Brain microvascular endothelial cell (primary cell): Measurements from ENCODE around the gene CKS1B.
A peak's percentile ranks its signal among the peaks of the same experiment; 100 is the strongest.
"Not testable (repeated sequence)": the region's sequence is repeated elsewhere in the genome, so short reads cannot be mapped to it uniquely, and the experiment has no call there.

Experiments
- DNase-seq: peaks from one replicate; pipeline ENCODE4 v3.0.0-alpha.2; 2020
- H3K27ac ChIP-seq: fragments of 250-450 bp; sonication (Bioruptor Pico); 2 replicates; pipeline ENCODE4 v1.5.1; 2020; ENCODE audit warnings: mild to moderate bottlenecking, moderate library complexity
- H3K27me3 ChIP-seq: fragments of 250-450 bp; sonication (Bioruptor Pico); replicated peaks from 2 replicates; pipeline ENCODE4 v1.5.1; 2020; ENCODE audit warnings: mild to moderate bottlenecking
- H3K36me3 ChIP-seq: fragments of 250-450 bp; sonication (Bioruptor Pico); replicated peaks from 2 replicates; pipeline ENCODE4 v1.5.1; 2020; ENCODE audit warnings: mild to moderate bottlenecking
- H3K4me3 ChIP-seq: 2 replicates; pipeline ENCODE4 v1.5.1; 2011; ENCODE audit warnings: low read depth, mild to moderate bottlenecking, control low read depth, low read length, moderate library complexity
- in situ Hi-C: cut with HindIII; loops from 2 replicates; pipeline ENCODE4 v1.10.0; 2017; ENCODE audit warnings: low sequenced_read_pairs, low pct_ligation_motif_present
- TF ChIP-seq, protein P1 (sequence below): IDR thresholded peaks from 2 replicates; pipeline ENCODE4 v1.5.1; 2011; ENCODE audit warnings: low read depth, mild to moderate bottlenecking, moderate library complexity, low read length, control low read depth, inconsistent platforms; ENCODE audit errors: missing control alignments

The CKS1B gene

DNA sequence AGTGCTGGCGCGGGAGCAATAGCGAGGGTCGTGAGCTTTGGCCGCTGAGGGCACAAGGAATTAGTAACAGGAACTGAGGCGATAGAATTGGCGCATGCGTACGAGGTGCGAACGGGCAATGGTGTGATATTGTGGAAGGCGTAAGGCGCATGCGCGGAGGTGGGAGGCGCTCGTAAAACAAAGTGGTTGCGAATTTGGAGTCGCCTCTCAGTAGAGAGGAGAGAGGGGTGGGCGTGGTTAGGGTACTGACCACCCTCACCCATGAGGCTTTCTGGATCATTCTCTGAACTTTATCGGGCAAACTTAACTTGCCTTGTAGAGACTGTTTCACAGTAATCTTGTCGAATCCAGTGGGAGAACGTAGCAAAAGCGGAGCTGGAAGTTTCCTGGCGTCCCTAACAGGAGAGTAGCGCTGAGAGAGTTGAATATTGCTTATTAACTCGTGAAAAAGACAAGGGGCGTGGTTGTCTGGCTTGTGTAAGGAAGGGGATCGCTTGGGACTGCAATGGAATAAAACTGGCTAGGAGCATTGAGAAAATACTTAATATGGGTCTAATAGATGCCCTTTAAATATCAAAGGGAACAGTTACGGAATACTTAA lies 427 bp downstream of the CKS1B start:
- DNase-seq, result peak; percentile 93
- Histone ChIP-seq H3K27ac (peak overlapping the region; percentile 75), H3K27me3 (no peaks in the 10 kb centered on the region), H3K36me3 (no peaks in the 10 kb centered on the region), H3K4me3 (peak overlapping the region; percentile 78)
- TF ChIP-seq, protein P1, sequence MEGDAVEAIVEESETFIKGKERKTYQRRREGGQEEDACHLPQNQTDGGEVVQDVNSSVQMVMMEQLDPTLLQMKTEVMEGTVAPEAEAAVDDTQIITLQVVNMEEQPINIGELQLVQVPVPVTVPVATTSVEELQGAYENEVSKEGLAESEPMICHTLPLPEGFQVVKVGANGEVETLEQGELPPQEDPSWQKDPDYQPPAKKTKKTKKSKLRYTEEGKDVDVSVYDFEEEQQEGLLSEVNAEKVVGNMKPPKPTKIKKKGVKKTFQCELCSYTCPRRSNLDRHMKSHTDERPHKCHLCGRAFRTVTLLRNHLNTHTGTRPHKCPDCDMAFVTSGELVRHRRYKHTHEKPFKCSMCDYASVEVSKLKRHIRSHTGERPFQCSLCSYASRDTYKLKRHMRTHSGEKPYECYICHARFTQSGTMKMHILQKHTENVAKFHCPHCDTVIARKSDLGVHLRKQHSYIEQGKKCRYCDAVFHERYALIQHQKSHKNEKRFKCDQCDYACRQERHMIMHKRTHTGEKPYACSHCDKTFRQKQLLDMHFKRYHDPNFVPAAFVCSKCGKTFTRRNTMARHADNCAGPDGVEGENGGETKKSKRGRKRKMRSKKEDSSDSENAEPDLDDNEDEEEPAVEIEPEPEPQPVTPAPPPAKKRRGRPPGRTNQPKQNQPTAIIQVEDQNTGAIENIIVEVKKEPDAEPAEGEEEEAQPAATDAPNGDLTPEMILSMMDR, result no peak
- in situ Hi-C loops, result no loop called here

DNA sequence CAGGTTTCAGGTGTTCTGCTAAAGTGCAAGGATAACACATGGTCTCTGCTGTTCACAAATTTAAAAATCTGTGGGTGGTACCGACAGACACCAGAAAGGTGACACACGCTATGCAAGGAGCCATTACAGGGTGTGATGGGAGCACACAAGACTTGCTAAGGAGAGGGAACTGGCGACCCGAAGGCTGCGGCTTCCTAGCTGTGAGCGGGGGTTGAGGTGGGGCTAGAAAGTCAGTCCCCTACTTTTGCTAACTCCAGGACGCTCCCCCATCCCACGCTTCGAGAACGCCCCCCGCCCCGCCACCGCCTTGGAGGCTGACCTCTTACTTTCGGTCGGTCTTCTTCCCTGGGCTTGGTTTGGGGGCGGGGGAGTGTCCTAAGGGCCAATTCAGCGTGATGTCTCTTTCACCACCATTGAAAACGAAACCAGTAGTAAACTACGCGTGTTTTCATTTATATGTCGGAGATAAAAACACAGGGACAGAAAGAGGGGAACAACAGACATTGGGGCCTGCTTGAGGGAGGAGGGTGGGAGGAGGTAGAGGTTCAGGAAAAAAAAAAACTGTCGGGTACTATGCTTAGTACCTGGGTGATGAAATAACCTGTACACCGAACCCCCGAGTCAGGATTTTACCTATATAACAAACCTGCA lies 1.1 kb downstream of the CKS1B start:
- Histone ChIP-seq H3K36me3 (no peaks in the 10 kb centered on the region), H3K27ac (peak overlapping the region; percentile 75), H3K4me3 (peak overlapping the region; percentile 78), H3K27me3 (no peaks in the 10 kb centered on the region)
- DNase-seq, result peak; percentile 61
- in situ Hi-C loops, result no loop called here
- TF ChIP-seq, protein P1, result no peak

DNA sequence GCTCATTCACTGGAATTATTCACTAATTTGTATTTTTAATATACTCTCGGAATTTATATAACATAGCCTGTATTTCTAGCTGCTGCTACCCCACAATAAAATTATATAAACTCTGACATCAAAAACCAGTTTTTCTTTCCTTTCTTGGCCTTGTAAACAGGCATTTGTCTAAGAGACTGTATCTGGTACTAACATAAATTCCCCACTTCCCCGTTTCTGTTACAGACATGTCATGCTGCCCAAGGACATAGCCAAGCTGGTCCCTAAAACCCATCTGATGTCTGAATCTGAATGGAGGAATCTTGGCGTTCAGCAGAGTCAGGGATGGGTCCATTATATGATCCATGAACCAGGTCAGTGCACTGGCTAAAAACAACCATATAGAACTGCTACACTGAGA lies 3.3 kb downstream of the CKS1B start:
- in situ Hi-C loops, H3K27ac ChIP-seq, H3K4me3 ChIP-seq: not testable (repeated sequence)

DNA sequence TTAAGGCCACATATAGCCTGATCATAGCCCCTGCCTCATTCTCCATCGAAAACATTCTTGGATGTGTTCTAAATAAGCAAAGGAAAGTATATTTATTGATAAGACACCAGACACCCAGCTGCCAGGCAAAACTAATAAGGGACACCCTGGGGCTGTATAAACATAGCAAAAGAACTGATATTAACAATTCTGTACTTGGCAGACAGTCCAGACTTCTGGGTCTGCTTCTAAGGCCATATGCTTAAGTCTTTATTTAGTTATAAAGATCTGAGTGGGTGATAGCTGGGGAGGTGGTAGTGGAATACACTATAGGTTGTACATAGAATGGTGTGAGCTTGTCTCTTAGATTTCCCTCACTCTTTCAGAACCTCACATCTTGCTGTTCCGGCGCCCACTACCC lies 3.9 kb downstream of the CKS1B start:
- DNase-seq, result no peak
- no peaks in the 10 kb centered on the region for H3K27me3 ChIP-seq
- H3K27ac ChIP-seq, result no peak overlapping the region
- TF ChIP-seq, protein P1, result no peak
- in situ Hi-C loops, result no loop called here
- no peaks in the 10 kb centered on the region for H3K36me3 ChIP-seq
- no peak overlapping the region for H3K4me3 ChIP-seq

More for the DNA sequence above, 3.3 kb downstream of the CKS1B start:
- DNase-seq, H3K36me3 ChIP-seq, H3K27me3 ChIP-seq: not testable (repeated sequence)

DNA sequence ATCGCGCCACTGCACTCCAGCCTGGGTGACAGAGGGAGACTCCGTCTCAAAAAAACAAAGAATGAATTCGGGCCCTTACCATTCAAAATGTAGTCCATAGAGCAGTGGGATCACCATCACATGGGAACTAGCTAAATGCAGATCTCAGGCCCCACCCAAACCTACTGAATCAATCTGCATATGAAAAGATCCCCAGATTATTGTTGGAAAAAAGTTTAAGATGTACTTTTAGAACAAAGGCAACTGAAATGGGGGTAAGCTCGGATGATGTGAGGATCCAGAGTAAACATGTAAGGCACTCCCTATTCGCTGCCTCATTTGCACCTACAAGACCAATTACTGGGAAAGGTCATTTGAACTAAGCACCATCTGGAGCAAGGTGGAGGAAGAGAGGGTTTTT lies 7.9 kb downstream of the CKS1B start:
- Histone ChIP-seq H3K27me3 (no peaks in the 10 kb centered on the region), H3K36me3 (peaks cover 1% of the 10 kb centered on the region), H3K27ac (no peak overlapping the region), H3K4me3 (peak overlapping the region; percentile 42)
- DNase-seq, result no peak
- TF ChIP-seq, protein P1, result no peak
- in situ Hi-C loops, result no loop called here

DNA sequence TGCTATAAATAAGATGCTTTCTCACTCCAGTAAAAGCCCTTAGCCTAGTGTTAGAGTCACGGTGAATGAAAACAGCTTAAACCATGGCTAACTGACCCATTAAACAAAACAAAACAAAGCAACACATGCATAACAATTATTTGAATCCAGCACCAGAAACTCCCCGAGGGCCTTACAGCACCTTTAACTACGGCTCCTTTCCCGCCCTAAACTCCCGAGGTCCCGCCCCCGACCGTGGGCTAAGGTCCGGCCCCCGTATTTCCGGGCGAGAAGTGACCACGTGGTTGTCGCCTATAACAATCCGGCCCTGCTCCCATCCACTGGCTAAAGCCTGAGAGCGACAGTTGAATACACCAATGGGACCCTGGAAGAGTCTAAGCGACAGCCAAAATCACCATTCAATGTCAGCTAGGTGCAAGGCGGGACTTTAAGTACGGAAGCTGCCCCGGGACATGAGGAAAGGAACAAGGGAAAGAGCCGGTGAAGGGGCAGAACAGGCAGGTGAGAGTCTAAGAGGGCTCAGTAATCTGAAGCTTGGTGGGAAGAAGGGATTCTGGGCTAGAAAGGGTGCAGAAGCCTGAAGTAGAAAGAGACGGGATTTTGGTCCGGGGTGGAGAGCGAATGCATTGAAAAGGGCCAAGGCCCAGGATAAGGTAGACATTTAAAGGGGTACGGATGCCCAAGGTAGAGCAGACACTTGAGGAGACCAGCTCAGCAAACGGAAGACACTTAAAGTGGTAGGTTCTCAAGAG lies 8.6 kb downstream of the CKS1B start, which contains the start of gene FLAD1:
TSS of gene FLAD1 (plus strand) at position 448 of the 752 bp plus-strand sequence. CDS start 351 bp downstream, outside the sequence.
- Histone ChIP-seq H3K4me3 (peak within 1 kb of the TSS; percentile 94), H3K36me3 (peaks cover 9% of the 10 kb centered on the region), H3K27me3 (no peaks in the 10 kb centered on the region), H3K27ac (no peak within 1 kb of the TSS)
- DNase-seq, result peak; percentile 100
- in situ Hi-C loops, result no loop called here
- TF ChIP-seq, protein P1, result no peak
